ENCODE measurements around the gene GLTP. TPM values are rescaled to one million over a fixed set of nuclear protein-coding genes. Genes with fewer than 3 reads are reported as not detected.
"Not testable (repeated sequence)": the region's sequence is repeated elsewhere in the genome, so short reads cannot be mapped to it uniquely, and the experiment has no call there.

Gene GLTP
- 158 TPM for total RNA-seq

- Histone ChIP-seq H3K36me3 (no peaks in the 10 kb centered on the region), H3K27ac (peak within 1 kb of the TSS; percentile 89), H3K4me1 (peaks cover 48% of the 10 kb centered on the region), H3K27me3 (no peaks in the 10 kb centered on the region), H3K4me3 (peak within 1 kb of the TSS; percentile 89 to 94), H3K9me3 (no peaks in the 10 kb centered on the region)
- intact Hi-C loops (cut with DNase I): no loop called here
- no peak for DNase-seq (ENCODE audit: extremely low spot score in 2 of 2)
- TF ChIP-seq CTCF (IDR thresholded peaks at IDR 0.05): no peak
- peak in 1 of 2 donors; percentile 45 for TF ChIP-seq POLR2A (IDR thresholded peaks at IDR 0.05)
- TF ChIP-seq POLR2AphosphoS5 (IDR thresholded peaks at IDR 0.05; ENCODE audit: insufficient read depth in 1 of 2, low read depth in 1 of 2): no peak
Observed at GRCh38 chr12:109880043-109880931, at the start of gene GLTP. GLTP (minus strand) TSS chr12:109880541; CDS start chr12:109880374, 167 bp downstream.

GRCh38 chr12:109929326-109929725, 49.0 kb upstream of the GLTP start:
- H3K27ac ChIP-seq; DNase-seq (ENCODE audit: extremely low spot score in 2 of 2); intact Hi-C loops (cut with DNase I); H3K9me3 ChIP-seq; H3K4me3 ChIP-seq; H3K4me1 ChIP-seq; H3K27me3 ChIP-seq: not testable (repeated sequence)
- peaks cover 0 to 38% of the 10 kb centered on the region in 2 donors for H3K36me3 ChIP-seq

- Histone ChIP-seq H3K36me3 (peaks cover 0 to 33% of the 10 kb centered on the region in 2 donors), H3K4me1 (no peaks in the 10 kb centered on the region)
- TF ChIP-seq POLR2AphosphoS5 (IDR thresholded peaks at IDR 0.05; ENCODE audit: insufficient read depth in 1 of 2, low read depth in 1 of 2) (no peak), CTCF (IDR thresholded peaks at IDR 0.05) (no peak), POLR2A (IDR thresholded peaks at IDR 0.05) (no peak)
Observed at GRCh38 chr12:109928058-109928656, 47.8 kb upstream of the GLTP start.

GRCh38 chr12:109927622-109928021, 47.3 kb upstream of the GLTP start:
- Histone ChIP-seq H3K27ac (no peak overlapping the region), H3K36me3 (peaks cover 0 to 28% of the 10 kb centered on the region in 2 donors), H3K4me1 (no peaks in the 10 kb centered on the region), H3K27me3 (no peaks in the 10 kb centered on the region), H3K9me3 (no peaks in the 10 kb centered on the region), H3K4me3 (no peak overlapping the region)
- intact Hi-C loops (cut with DNase I): no loop called here
- DNase-seq (ENCODE audit: extremely low spot score in 2 of 2): no peak
- TF ChIP-seq CTCF (IDR thresholded peaks at IDR 0.05): peak in 1 of 3 experiments; percentile 31
- TF ChIP-seq POLR2AphosphoS5 (IDR thresholded peaks at IDR 0.05; ENCODE audit: insufficient read depth in 1 of 2, low read depth in 1 of 2): no peak

More at GRCh38 chr12:109928058-109928656, 47.8 kb upstream of the GLTP start:
- Histone ChIP-seq H3K9me3 (no peaks in the 10 kb centered on the region), H3K27ac (no peak overlapping the region), H3K4me3 (no peak overlapping the region), H3K27me3 (no peaks in the 10 kb centered on the region)
- intact Hi-C loops (cut with DNase I): no loop called here
- no peak for DNase-seq (ENCODE audit: extremely low spot score in 2 of 2)

- intact Hi-C loops (cut with DNase I): no loop called here
- TF ChIP-seq POLR2AphosphoS5 (IDR thresholded peaks at IDR 0.05; ENCODE audit: insufficient read depth in 1 of 2, low read depth in 1 of 2) (no peak), CTCF (IDR thresholded peaks at IDR 0.05) (no peak), POLR2A (IDR thresholded peaks at IDR 0.05) (no peak)
- DNase-seq (ENCODE audit: extremely low spot score in 2 of 2): no peak
- H3K27me3 ChIP-seq: no peaks in the 10 kb centered on the region
- H3K4me1 ChIP-seq: no peaks in the 10 kb centered on the region
- peaks cover 0 to 18% of the 10 kb centered on the region in 2 donors for H3K36me3 ChIP-seq
- no peak overlapping the region for H3K27ac ChIP-seq
- H3K4me3 ChIP-seq: no peak overlapping the region
- no peaks in the 10 kb centered on the region for H3K9me3 ChIP-seq
Observed at GRCh38 chr12:109926488-109927210, 46.3 kb upstream of the GLTP start.
